Muscle of arm (tissue), 12 donors: Measurements from ENCODE around the gene JOSD1. TPM values are rescaled to one million over a fixed set of nuclear protein-coding genes. Genes with fewer than 3 reads are reported as not detected.
"Not testable (repeated sequence)": the region's sequence is repeated elsewhere in the genome, so short reads cannot be mapped to it uniquely, and the experiment has no call there.

Source experiments
- DNase-seq: peaks from one replicate; pipeline ENCODE4 v3.0.0-alpha.2; 2013
- polyA plus RNA-seq, 12 donors: library from polyadenylated mRNA; unstranded; fragments of 120-200 nt; gene quantifications; one replicate each; pipeline ENCODE4 v1.2.1, GENCODE V29; 2013; ENCODE audit not compliant: insufficient read length in 12 of 12

JOSD1 gene
- polyA plus RNA-seq, 12 donors: 31.4 to 79.1 (median 37.2) TPM; not detected in 1

GRCh38 chr22:38694940-38695339 is 5.8 kb downstream of the JOSD1 start:
- DNase-seq: no peak

GRCh38 chr22:38694049-38694448 is 6.7 kb downstream of the JOSD1 start:
- no peak for DNase-seq

GRCh38 chr22:38689651-38690050 is 11.1 kb downstream of the JOSD1 start:
- DNase-seq: no peak

GRCh38 chr22:38685761-38686160 is 15.0 kb downstream of the JOSD1 start:
- DNase-seq: no peak

- no peak for DNase-seq
These were observed 15.8 kb downstream of the JOSD1 start for GRCh38 chr22:38684895-38685294.

- DNase-seq: peak; percentile 89
These were observed 19.0 kb downstream of the JOSD1 start, which contains the start of gene TOMM22 for GRCh38 chr22:38681582-38682335. Gene TOMM22 (plus strand): TSS chr22:38681957. CDS start chr22:38681979, 22 bp downstream.

- no peak for DNase-seq
These were observed 24.9 kb downstream of the JOSD1 start for GRCh38 chr22:38675833-38676232.

GRCh38 chr22:38674888-38675287 is 25.9 kb downstream of the JOSD1 start:
- no peak for DNase-seq

- no peak for DNase-seq
These were observed 43.5 kb downstream of the JOSD1 start for GRCh38 chr22:38657045-38657909.

- DNase-seq: peak; percentile 94
These were observed 44.3 kb downstream of the JOSD1 start, which contains the start of the genes CBY1 and FAM227A for GRCh38 chr22:38656256-38657044. Gene CBY1 (plus strand): TSS chr22:38656638. CDS start chr22:38668055, 11,417 bp downstream. Gene FAM227A (minus strand): TSS chr22:38656392. CDS start chr22:38650168, 6,224 bp downstream.

- DNase-seq: no peak
These were observed 45.1 kb downstream of the JOSD1 start for GRCh38 chr22:38655519-38656255.

GRCh38 chr22:38653741-38654140 is 47.0 kb downstream of the JOSD1 start:
- DNase-seq: no peak

GRCh38 chr22:38652859-38653258 is 47.9 kb downstream of the JOSD1 start:
- DNase-seq: no peak

- no peak for DNase-seq
These were observed 50.8 kb downstream of the JOSD1 start for GRCh38 chr22:38649841-38650522.

GRCh38 chr22:38645430-38645829 is 55.3 kb downstream of the JOSD1 start:
- DNase-seq: no peak

GRCh38 chr22:38644245-38644644 is 56.5 kb downstream of the JOSD1 start:
- not testable (repeated sequence) for DNase-seq

- no peak for DNase-seq
These were observed 59.2 kb downstream of the JOSD1 start for GRCh38 chr22:38641476-38642040.

GRCh38 chr22:38638728-38639127 is 62.0 kb downstream of the JOSD1 start:
- no peak for DNase-seq

GRCh38 chr22:38638216-38638615 is 62.5 kb downstream of the JOSD1 start:
- DNase-seq: no peak
